HG03432 (cell line): ENCODE data around the gene WDFY4.
A peak's percentile ranks its signal among the peaks of the same experiment; 100 is the strongest.

Experiments used
- ATAC-seq: cut with Tn5 transposase; IDR thresholded peaks from one replicate; pipeline ENCODE4 v1.9.1; 2021; ENCODE audit warnings: mild to moderate bottlenecking, moderate library complexity; ENCODE audit not compliant: unreplicated experiment

The WDFY4 gene

GRCh38 chr10:48767373-48768143, 82.9 kb downstream of the WDFY4 start:
- ATAC-seq: no peak

- no peak for ATAC-seq
These were observed 83.6 kb downstream of the WDFY4 start for GRCh38 chr10:48768144-48768766.

GRCh38 chr10:48768926-48769325, 84.3 kb downstream of the WDFY4 start:
- ATAC-seq: no peak

- ATAC-seq: no peak
These were observed 85.2 kb downstream of the WDFY4 start for GRCh38 chr10:48769706-48770435.

- no peak for ATAC-seq
These were observed 86.0 kb downstream of the WDFY4 start for GRCh38 chr10:48770561-48771089.

- ATAC-seq: no peak
These were observed 86.6 kb downstream of the WDFY4 start for GRCh38 chr10:48771234-48771633.

- ATAC-seq: no peak
These were observed 87.4 kb downstream of the WDFY4 start for GRCh38 chr10:48772059-48772458.

- ATAC-seq: peak; percentile 49
These were observed 88.9 kb downstream of the WDFY4 start for GRCh38 chr10:48773580-48773979.

GRCh38 chr10:48774416-48775205, 89.9 kb downstream of the WDFY4 start:
- ATAC-seq: no peak

- ATAC-seq: no peak
These were observed 90.5 kb downstream of the WDFY4 start for GRCh38 chr10:48775206-48775517.

- no peak for ATAC-seq
These were observed 91.4 kb downstream of the WDFY4 start for GRCh38 chr10:48776005-48776522.

GRCh38 chr10:48776528-48776927, 91.9 kb downstream of the WDFY4 start:
- ATAC-seq: no peak

GRCh38 chr10:48777110-48777509, 92.4 kb downstream of the WDFY4 start:
- ATAC-seq: no peak

- ATAC-seq: no peak
These were observed 93.7 kb downstream of the WDFY4 start for GRCh38 chr10:48778193-48778857.

- no peak for ATAC-seq
These were observed 94.4 kb downstream of the WDFY4 start for GRCh38 chr10:48779077-48779476.

GRCh38 chr10:48779546-48780152, 95.0 kb downstream of the WDFY4 start:
- no peak for ATAC-seq

- no peak for ATAC-seq
These were observed 95.7 kb downstream of the WDFY4 start for GRCh38 chr10:48780341-48780740.

- ATAC-seq: no peak
These were observed 97.7 kb downstream of the WDFY4 start for GRCh38 chr10:48782386-48782785.

- no peak for ATAC-seq
These were observed 99.4 kb downstream of the WDFY4 start for GRCh38 chr10:48784031-48784430.

GRCh38 chr10:48785796-48786195, 101.1 kb downstream of the WDFY4 start:
- ATAC-seq: no peak
